Heart left ventricle (tissue), 16 donors: Measurements from ENCODE around the gene AGBL5. TPM values are rescaled to one million over a fixed set of nuclear protein-coding genes. Genes with fewer than 3 reads are reported as not detected.
"Not testable (repeated sequence)": the region's sequence is repeated elsewhere in the genome, so short reads cannot be mapped to it uniquely, and the experiment has no call there.

Experiments
- ATAC-seq, 4 donors: fragments of 200-7000 bp; cut with Tn5 transposase; one replicate each; pipeline ENCODE4 v1.9.1; 2020 to 2022; ENCODE audit warnings: moderate library complexity in 4 of 4, mild to moderate bottlenecking in 3 of 4, moderate number of reproducible peaks in 1 of 4
- DNase-seq, 5 donors: peaks; one replicate each; pipeline ENCODE4 v3.0.0-alpha.2; 2020
- H3K27ac ChIP-seq, 12 donors: fragments of 200-600 bp; sonication (generic) in 4 of 12; one replicate each; pipeline versions ENCODE4 v1.5.0 to v1.8.0; 2016 to 2022; ENCODE audit warnings: mild to moderate bottlenecking in 2 of 12
- H3K27me3 ChIP-seq, 9 donors: fragments of 200-600 bp; sonication (generic) in 2 of 9; one replicate each; pipeline versions ENCODE4 v1.5.1 to v1.8.0; 2016 to 2022; ENCODE audit warnings: mild to moderate bottlenecking in 3 of 9
- H3K36me3 ChIP-seq, 9 donors: fragments of 200-600 bp; sonication (generic) in 2 of 9; one replicate each; pipeline versions ENCODE4 v1.5.0 to v1.8.0; 2018 to 2022; ENCODE audit warnings: mild to moderate bottlenecking in 2 of 9
- H3K4me1 ChIP-seq, 12 donors: fragments of 200-600 bp; sonication (generic) in 4 of 12; one replicate each; pipeline versions ENCODE4 v1.5.0 to v1.8.0; 2016 to 2022; ENCODE audit warnings: mild to moderate bottlenecking in 3 of 12
- H3K4me3 ChIP-seq, 12 donors: fragments of 200-600 bp; sonication (generic) in 4 of 12; one replicate each; pipeline versions ENCODE4 v1.5.0 to v1.8.0; 2017 to 2022; ENCODE audit warnings: mild to moderate bottlenecking in 9 of 12, moderate library complexity in 4 of 12
- H3K9me3 ChIP-seq, 12 donors: fragments of 200-600 bp; sonication (generic) in 4 of 12; one replicate each; pipeline versions ENCODE4 v1.5.0 to v1.8.0; 2016 to 2022; ENCODE audit warnings: mild to moderate bottlenecking in 1 of 12
- CTCF ChIP-seq, 12 donors: fragments of 200-600 bp; sonication (generic) in 4 of 12; IDR thresholded peaks; one replicate each; pipeline versions ENCODE4 v1.5.0 to v1.8.0; 2018 to 2022; ENCODE audit warnings: antibody characterized with exemption in 12 of 12, mild to moderate bottlenecking in 5 of 12
- POLR2A ChIP-seq, 2 donors: fragments of 450-650 bp; IDR thresholded peaks; one replicate each; pipeline ENCODE4 v1.6.1; 2017; ENCODE audit warnings: antibody characterized with exemption in 2 of 2, mild to moderate bottlenecking in 2 of 2, moderate library complexity in 2 of 2
- WGBS, 4 donors: extraction: QIAGEN DNeasy Blood & Tissue Kit in 2 of 4; methylation state at CpG; one replicate each; pipeline versions ENCODE4 v1.1.5 to v1.1.7; 2013 to 2018; 5-methylcytosine and 5-hydroxymethylcytosine counted together
- intact Hi-C, 10 donors: fragments of 100-400 bp; cut with DNase I; formaldehyde crosslinking; loops; one replicate each; pipeline versions ENCODE4 v1.11.1 to v1.14.2; 2022
- polyA plus RNA-seq, 2 donors: library from polyadenylated mRNA; stranded (reverse); fragments of 200-250 nt; gene quantifications; one replicate each; pipeline ENCODE4 v1.2.3, GENCODE V29; 2013
- total RNA-seq, 9 donors: library from RNA; depleted of rRNA in 2 of 9; stranded (reverse); fragments of >200 nt in 2 of 9; fragmentation: NEBNext Ultra II Directional in 3 of 9; extraction: Animal tissue kit (Norgen Biotek cat#: 25700) in 3 of 9; gene quantifications; one replicate each; pipeline versions ENCODE4 v1.1.0 to v1.2.4, GENCODE V29; 2016 to 2023
- donor health status: ischemic (EF 13 %, LVEDD 7.1; RV severe dilation, severe dysfunction).
- donor health status: healthy with polysubstance abuse.
- donor health status: DM: no; HTN: yes; CAD: no.
- donor health status: DM: no; HTN: no; CAD: no.
- donor health status: ischemic (EF 25% LVEDD 6.9; RV normal size, moderate dysfunction).
- donor health status: ischemic (EF 25% LVEDD 5.7; RV mildly dilated, moderate dysfunction).
- donor health status: healthy.
- donor health status: DM: yes; HTN: yes; CAD: no.
- donor health status: ischemic (EF 35%, LVEDD 5.7; RV mildly dilated, moderate dysfunction).
- donor health status: nonischemic (EF 11% LVEDD 7.7; RV severe dilation, severe dysfunction).
- donor health status: DM: yes; HTN: yes; CAD: no.
- donor health status: PGD.
- donor health status: ischemic (EF 29% LVEDD 5.4; RV normal size, mild dysfunction).
- donor health status: nonischemic (EF 23%, LVEDD 6.1; RV moderate dilation, normal function).

AGBL5 gene
- total and polyA plus RNA-seq, 11 donors: 4.5 to 12.5 (median 9.9) TPM

DNA sequence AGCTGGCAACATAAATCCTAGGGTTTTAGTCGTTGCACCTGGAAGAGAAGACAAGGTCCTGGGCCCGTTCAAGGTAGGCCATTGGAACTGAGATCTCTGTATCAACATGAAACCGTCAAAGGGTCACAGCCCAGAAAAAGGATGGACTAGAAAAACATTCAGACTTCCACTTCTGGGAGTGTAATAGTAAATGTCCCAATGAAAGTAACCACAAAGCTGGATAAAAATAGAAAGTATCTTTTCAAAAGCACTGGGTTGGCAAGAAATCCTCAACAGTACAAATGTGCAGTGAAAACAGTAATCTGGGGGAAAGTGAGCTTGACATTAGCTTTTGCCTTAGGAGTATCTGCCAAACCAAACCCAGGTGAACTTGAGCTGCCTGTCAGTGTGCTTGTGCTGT lies 54.5 kb downstream of the AGBL5 start:
- Histone ChIP-seq H3K36me3 (no peaks in the 10 kb centered on the region), H3K9me3 (no peaks in the 10 kb centered on the region), H3K27ac (no peak overlapping the region), H3K4me1 (no peaks in the 10 kb centered on the region), H3K4me3 (no peak overlapping the region), H3K27me3 (peaks cover 0 to 7% (median 0%) of the 10 kb centered on the region in 9 donors)
- WGBS, 4 donors: 62 to 79% (median 75%) methylated on average over 3 of the region's 3 CpGs
- intact Hi-C loops: loop anchor here in 1 of 10 donors (10.0 kb wide), 1 partner anchor 199 kb away; the partner anchor contains the start of gene UCN
- DNase-seq: no peak
- TF ChIP-seq POLR2A (IDR thresholded peaks at IDR 0.05) (no peak), CTCF (IDR thresholded peaks at IDR 0.05) (no peak)
- no peak for ATAC-seq

GRCh38 chr2:27108221-27108620 lies 56.8 kb downstream of the AGBL5 start:
- WGBS, 4 donors: 76 to 93% (median 85%) methylated on average over 2 of the region's 2 CpGs
- H3K9me3 ChIP-seq: no peaks in the 10 kb centered on the region
- no peak for ATAC-seq
- peaks cover 0 to 7% (median 0%) of the 10 kb centered on the region in 9 donors for H3K27me3 ChIP-seq
- no peak overlapping the region for H3K27ac ChIP-seq
- no peak overlapping the region for H3K4me3 ChIP-seq
- intact Hi-C loops: loop anchor here in 1 of 10 donors (10.0 kb wide), 1 partner anchor 197 kb away; the partner anchor contains the start of gene UCN
- no peak for DNase-seq
- TF ChIP-seq CTCF (IDR thresholded peaks at IDR 0.05): no peak
- no peak for TF ChIP-seq POLR2A (IDR thresholded peaks at IDR 0.05)
- H3K4me1 ChIP-seq: no peaks in the 10 kb centered on the region
- no peaks in the 10 kb centered on the region for H3K36me3 ChIP-seq

DNA sequence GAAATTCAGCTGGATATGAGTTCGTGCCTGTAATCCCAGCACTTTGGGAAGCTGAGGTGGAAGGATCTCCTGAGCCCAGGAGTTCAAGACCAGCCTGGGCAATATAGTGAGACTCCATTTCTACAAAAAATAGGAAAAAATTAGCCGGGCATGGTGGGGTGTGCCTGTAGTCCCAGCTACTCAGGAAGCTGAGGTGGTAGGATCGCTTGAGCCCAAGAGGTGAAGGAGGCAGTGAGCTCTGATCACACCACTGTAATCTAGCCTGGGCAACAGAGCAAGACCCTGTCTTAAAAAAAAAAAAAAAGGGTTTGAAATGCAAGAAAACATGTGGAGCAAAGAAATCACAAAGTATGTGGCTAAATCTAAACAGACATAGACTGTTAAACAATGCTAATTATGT lies 57.6 kb downstream of the AGBL5 start:
- no peaks in the 10 kb centered on the region for H3K9me3 ChIP-seq
- TF ChIP-seq CTCF (IDR thresholded peaks at IDR 0.05) (no peak), POLR2A (IDR thresholded peaks at IDR 0.05) (no peak)
- intact Hi-C loops: loop anchor here in 1 of 10 donors (10.0 kb wide), 1 partner anchor 196 kb away; the partner anchor contains the start of gene UCN

GRCh38 chr2:27110603-27111352 lies 59.3 kb downstream of the AGBL5 start:
- H3K9me3 ChIP-seq, DNase-seq, H3K27ac ChIP-seq, H3K4me1 ChIP-seq, H3K36me3 ChIP-seq, H3K27me3 ChIP-seq, H3K4me3 ChIP-seq, ATAC-seq, intact Hi-C loops: not testable (repeated sequence)
- WGBS, 4 donors: 81 to 84% (median 83%) methylated on average over 24 of the region's 24 CpGs

More for the DNA sequence above, 57.6 kb downstream of the AGBL5 start:
- Histone ChIP-seq H3K4me1 (no peaks in the 10 kb centered on the region), H3K27me3 (peaks cover 0 to 7% (median 0%) of the 10 kb centered on the region in 9 donors), H3K4me3 (no peak overlapping the region), H3K36me3 (no peaks in the 10 kb centered on the region), H3K27ac (no peak overlapping the region)
- ATAC-seq (no peak), DNase-seq (no peak)
- 82 to 94% (median 89%) methylated on average over 3 of the region's 3 CpGs for WGBS, 4 donors

DNA sequence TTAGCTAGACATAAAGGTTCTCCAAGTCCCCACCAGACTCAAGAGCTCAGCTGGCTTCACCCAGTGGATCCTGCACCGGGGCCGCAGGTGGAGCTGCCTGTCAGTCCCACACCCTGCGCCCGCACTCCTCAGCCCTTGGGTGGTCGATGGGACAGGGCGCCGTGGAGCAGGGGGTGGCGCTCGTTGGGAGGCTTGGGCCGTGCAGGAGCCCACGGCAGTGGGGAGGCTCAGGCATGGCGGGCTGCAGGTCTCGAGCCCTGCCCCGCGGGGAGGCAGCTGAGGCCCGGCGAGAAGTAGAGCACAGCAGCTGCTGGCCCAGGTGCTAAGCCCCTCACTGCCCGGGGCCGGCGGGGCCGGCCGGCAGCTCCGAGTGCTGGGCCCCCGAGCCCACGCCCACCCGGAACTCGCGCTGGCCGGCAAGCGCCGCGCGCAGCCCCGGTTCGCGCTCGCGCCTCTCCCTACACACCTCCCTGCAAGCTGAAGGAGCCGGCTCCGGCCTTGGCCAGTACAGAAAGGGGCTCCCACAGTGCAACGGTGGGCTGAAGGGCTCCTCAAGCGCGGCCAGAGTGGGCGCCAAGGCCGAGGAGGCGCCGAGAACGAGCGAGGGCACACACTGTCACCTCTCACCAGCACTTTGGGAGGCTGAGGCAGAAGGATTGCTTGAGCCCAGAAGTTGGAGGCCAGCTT lies 60.1 kb downstream of the AGBL5 start:
- H3K27me3 ChIP-seq, H3K4me1 ChIP-seq, H3K9me3 ChIP-seq, H3K27ac ChIP-seq, ATAC-seq, intact Hi-C loops, H3K4me3 ChIP-seq, DNase-seq, H3K36me3 ChIP-seq: not testable (repeated sequence)
- 82 to 92% (median 89%) methylated on average over 16 to 49 of the region's 49 CpGs for WGBS, 4 donors
